Retinal pigment epithelial cell (primary cell): ENCODE data around the gene APCDD1L.

Source experiments
- DNase-seq: peaks from one replicate; pipeline ENCODE4 v3.0.0-alpha.2; 2010; ENCODE audit warnings: low read depth
- H3K4me3 ChIP-seq: 2 replicates; pipeline ENCODE4 v1.5.1; 2011; ENCODE audit warnings: mild to moderate bottlenecking, low read length, control low read depth, moderate library complexity
- CTCF ChIP-seq: conservative IDR thresholded peaks from 2 replicates; pipeline ENCODE4 v1.5.1; 2011; ENCODE audit warnings: low read depth, low read length, control low read depth, inconsistent platforms

APCDD1L gene

GRCh38 chr20:58504566-58504965 is 10.6 kb downstream of the APCDD1L start:
- no peak overlapping the region for H3K4me3 ChIP-seq
- no peak for TF ChIP-seq CTCF
- DNase-seq = no peak

- H3K4me3 ChIP-seq = no peak overlapping the region
- TF ChIP-seq CTCF = no peak
- DNase-seq = no peak
These were observed 11.5 kb downstream of the APCDD1L start for GRCh38 chr20:58503668-58504067.

GRCh38 chr20:58500256-58500655 is 14.9 kb downstream of the APCDD1L start:
- no peak for DNase-seq
- no peak for TF ChIP-seq CTCF
- no peak overlapping the region for H3K4me3 ChIP-seq

GRCh38 chr20:58498470-58499068 is 16.6 kb downstream of the APCDD1L start:
- DNase-seq = no peak
- H3K4me3 ChIP-seq = no peak overlapping the region
- TF ChIP-seq CTCF = no peak

- no peak for TF ChIP-seq CTCF
- DNase-seq = no peak
These were observed 17.3 kb downstream of the APCDD1L start for GRCh38 chr20:58497724-58498469.

GRCh38 chr20:58497076-58497641 is 18.0 kb downstream of the APCDD1L start:
- no peak for TF ChIP-seq CTCF
- H3K4me3 ChIP-seq = no peak overlapping the region
- DNase-seq = no peak

More at GRCh38 chr20:58497724-58498469, 17.3 kb downstream of the APCDD1L start:
- H3K4me3 ChIP-seq = no peak overlapping the region

- no peak for DNase-seq
- no peak for TF ChIP-seq CTCF
- H3K4me3 ChIP-seq = no peak overlapping the region
These were observed 18.8 kb downstream of the APCDD1L start for GRCh38 chr20:58496429-58496769.
